Smooth muscle cell (in vitro differentiated cells): ENCODE results near the gene DLGAP1. TPM values are rescaled to one million over a fixed set of nuclear protein-coding genes. Genes with fewer than 3 reads are reported as not detected.

Source experiments
- DNase-seq: peaks from one replicate; lab custom pipeline; 2025; ENCODE audit not compliant: unreplicated experiment; lab: John Stamatoyannopoulos, UW
- H2AFZ ChIP-seq: fragments of 200-600 bp; sonication (generic); 2 replicates; pipeline ENCODE4 v1.6.0; 2016; ENCODE audit warnings: antibody characterized with exemption, low read depth, mild to moderate bottlenecking
- H3F3A ChIP-seq: fragments of 200-600 bp; sonication (generic); 2 replicates; pipeline ENCODE4 v1.6.0; 2017; ENCODE audit warnings: antibody characterized with exemption, low read depth
- H3K27ac ChIP-seq: fragments of 200-600 bp; sonication (generic); 2 replicates; pipeline ENCODE4 v1.5.1; 2016; ENCODE audit warnings: low read depth, mild to moderate bottlenecking
- H3K27me3 ChIP-seq: fragments of 200-600 bp; sonication (generic); 2 replicates; pipeline ENCODE4 v1.6.1; 2016; ENCODE audit warnings: low read depth, mild to moderate bottlenecking
- H3K36me3 ChIP-seq: fragments of 200-600 bp; sonication (generic); 2 replicates; pipeline ENCODE4 v1.5.1; 2016; ENCODE audit warnings: low read depth
- H3K4me1 ChIP-seq: fragments of 200-600 bp; sonication (generic); 2 replicates; pipeline ENCODE4 v1.5.1; 2016; ENCODE audit warnings: low read depth
- H3K4me2 ChIP-seq: fragments of 200-600 bp; sonication (generic); 2 replicates; pipeline ENCODE4 v1.6.0; 2016; ENCODE audit warnings: mild to moderate bottlenecking
- H3K4me3 ChIP-seq: fragments of 200-600 bp; sonication (generic); 2 replicates; pipeline ENCODE4 v1.5.1; 2016; ENCODE audit warnings: mild to moderate bottlenecking
- H3K79me2 ChIP-seq: fragments of 200-600 bp; sonication (generic); 2 replicates; pipeline ENCODE4 v1.6.0; 2016; ENCODE audit warnings: low read depth, mild to moderate bottlenecking
- H3K9ac ChIP-seq: fragments of 200-600 bp; sonication (generic); 2 replicates; pipeline ENCODE4 v1.6.0; 2016; ENCODE audit warnings: low read depth
- H3K9me3 ChIP-seq: fragments of 200-600 bp; sonication (generic); replicated peaks from 2 replicates; pipeline ENCODE4 v1.5.1; 2016; ENCODE audit warnings: low read depth
- H4K20me1 ChIP-seq: fragments of 200-600 bp; sonication (generic); 2 replicates; pipeline ENCODE4 v1.6.0; 2016; ENCODE audit warnings: low read depth
- WGBS: methylation state at CpG from one replicate; pipeline ENCODE4 v1.1.7; 2016; ENCODE audit warnings: low lambda C conversion rate; 5-methylcytosine and 5-hydroxymethylcytosine counted together
- polyA plus RNA-seq: library from polyadenylated mRNA; unstranded; fragments of >200 nt; fragmentation: Nextera tagmentation; extraction: Ambion mirVana; gene quantifications from 2 replicates; pipeline ENCODE4 v1.2.1, GENCODE V29; 2016
- total RNA-seq: library from RNA; depleted of rRNA; stranded (reverse); fragments of >200 nt; gene quantifications from 2 replicates; pipeline ENCODE4 v1.2.3, GENCODE V29; 2014
- TF ChIP-seq, protein P1 (sequence below): fragments of 200-600 bp; sonication (generic); IDR thresholded peaks from 2 replicates; pipeline ENCODE4 v1.5.1; 2017; ENCODE audit warnings: borderline replicate concordance, mild to moderate bottlenecking, antibody characterized with exemption; ENCODE audit not compliant: insufficient read depth, poor library complexity, severe bottlenecking

DLGAP1 gene
- total and polyA plus RNA-seq, 2 experiments from 2014 or later, result 2.6 to 11.3 TPM

DNA sequence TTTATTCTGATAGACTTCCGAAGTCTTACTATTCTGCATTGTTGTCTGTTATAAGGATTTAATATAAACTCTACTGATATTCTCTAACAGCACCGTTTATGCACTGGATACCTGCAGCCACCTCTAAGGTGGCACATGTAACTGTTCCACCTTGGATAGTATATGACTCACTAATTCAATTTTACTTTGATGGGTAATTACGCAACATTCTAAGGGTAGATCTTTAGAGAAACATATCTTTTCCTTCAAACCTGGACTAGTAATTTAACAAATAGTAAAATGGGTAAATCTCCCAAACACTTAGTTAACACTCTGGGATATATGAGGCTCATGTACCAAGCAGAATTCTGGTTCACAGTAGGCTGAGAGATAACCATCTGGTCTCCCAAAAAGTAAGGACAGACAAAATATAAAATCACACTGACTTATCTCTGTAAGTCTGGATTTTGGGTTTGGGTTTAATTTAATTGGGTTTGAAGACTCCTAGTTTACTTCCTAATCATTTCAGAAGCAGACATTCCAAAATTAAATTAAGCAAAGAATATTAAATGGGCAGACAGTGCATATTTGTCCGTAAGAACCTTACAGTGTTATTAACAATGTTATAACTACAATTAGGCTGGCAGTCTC, 590.3 kb downstream of the DLGAP1 start:
- TF ChIP-seq, protein P1, sequence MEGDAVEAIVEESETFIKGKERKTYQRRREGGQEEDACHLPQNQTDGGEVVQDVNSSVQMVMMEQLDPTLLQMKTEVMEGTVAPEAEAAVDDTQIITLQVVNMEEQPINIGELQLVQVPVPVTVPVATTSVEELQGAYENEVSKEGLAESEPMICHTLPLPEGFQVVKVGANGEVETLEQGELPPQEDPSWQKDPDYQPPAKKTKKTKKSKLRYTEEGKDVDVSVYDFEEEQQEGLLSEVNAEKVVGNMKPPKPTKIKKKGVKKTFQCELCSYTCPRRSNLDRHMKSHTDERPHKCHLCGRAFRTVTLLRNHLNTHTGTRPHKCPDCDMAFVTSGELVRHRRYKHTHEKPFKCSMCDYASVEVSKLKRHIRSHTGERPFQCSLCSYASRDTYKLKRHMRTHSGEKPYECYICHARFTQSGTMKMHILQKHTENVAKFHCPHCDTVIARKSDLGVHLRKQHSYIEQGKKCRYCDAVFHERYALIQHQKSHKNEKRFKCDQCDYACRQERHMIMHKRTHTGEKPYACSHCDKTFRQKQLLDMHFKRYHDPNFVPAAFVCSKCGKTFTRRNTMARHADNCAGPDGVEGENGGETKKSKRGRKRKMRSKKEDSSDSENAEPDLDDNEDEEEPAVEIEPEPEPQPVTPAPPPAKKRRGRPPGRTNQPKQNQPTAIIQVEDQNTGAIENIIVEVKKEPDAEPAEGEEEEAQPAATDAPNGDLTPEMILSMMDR, result no peak
- peaks cover 10% of the 10 kb centered on the region for H3K4me1 ChIP-seq

DNA sequence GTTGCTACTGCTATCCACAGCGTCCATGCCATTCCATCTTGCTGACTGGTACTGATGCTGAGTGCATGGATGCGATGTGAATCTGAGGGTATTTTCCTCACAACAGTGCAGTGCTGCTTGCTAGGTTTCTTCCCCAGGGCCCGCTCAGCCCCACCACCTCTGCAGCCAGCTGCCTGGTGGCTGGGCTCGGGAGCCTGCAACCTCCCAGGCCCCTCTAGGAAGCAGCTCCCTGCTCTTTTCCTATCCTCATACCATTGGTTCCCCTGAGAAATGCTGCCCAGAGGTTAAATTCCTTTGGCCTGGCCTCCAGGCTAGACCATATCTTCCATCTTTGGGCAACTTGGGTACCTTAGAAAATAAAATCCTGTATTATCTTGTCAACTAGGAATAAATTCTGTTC, 591.5 kb downstream of the DLGAP1 start:
- Histone ChIP-seq H3F3A (no peaks in the 10 kb centered on the region), H3K36me3 (no peaks in the 10 kb centered on the region), H3K4me2 (no peak overlapping the region), H3K9ac (no peak overlapping the region), H3K27me3 (no peaks in the 10 kb centered on the region), H2AFZ (no peak overlapping the region), H3K79me2 (no peaks in the 10 kb centered on the region), H3K9me3 (no peaks in the 10 kb centered on the region), H3K4me1 (peaks cover 10% of the 10 kb centered on the region), H3K27ac (no peak overlapping the region), H4K20me1 (no peaks in the 10 kb centered on the region), H3K4me3 (no peak overlapping the region)
- WGBS, result 70% methylated on average over 4 of the region's 4 CpGs
- DNase-seq, result no peak
- TF ChIP-seq, protein P1, result no peak

More for the DNA sequence above, 590.3 kb downstream of the DLGAP1 start:
- Histone ChIP-seq H3K27ac (no peak overlapping the region), H3K4me2 (no peak overlapping the region), H3K4me3 (no peak overlapping the region), H4K20me1 (no peaks in the 10 kb centered on the region), H3K27me3 (no peaks in the 10 kb centered on the region), H3F3A (no peaks in the 10 kb centered on the region), H2AFZ (no peak overlapping the region), H3K79me2 (no peaks in the 10 kb centered on the region), H3K36me3 (no peaks in the 10 kb centered on the region), H3K9ac (no peak overlapping the region), H3K9me3 (no peaks in the 10 kb centered on the region)
- no peak for DNase-seq
- 88% methylated on average over 4 of the region's 4 CpGs for WGBS

DNA sequence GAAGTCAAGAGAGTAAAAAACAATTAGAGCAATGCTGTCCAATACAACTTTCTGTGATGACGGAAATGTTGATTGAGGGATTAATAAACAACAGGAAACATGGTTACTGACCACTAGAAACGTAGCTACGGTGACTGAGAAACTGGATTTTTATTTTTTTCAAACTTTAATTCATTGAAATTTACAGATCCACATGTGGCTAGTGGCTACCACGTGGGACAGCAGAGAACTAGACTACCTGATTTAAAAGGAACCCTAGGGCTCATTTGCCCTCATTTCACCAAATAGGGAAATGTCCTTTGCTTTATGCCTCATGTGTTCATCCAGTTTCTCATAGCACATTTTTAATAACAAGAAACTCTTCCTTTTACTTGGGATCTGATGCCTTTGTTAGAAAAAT, 592.1 kb downstream of the DLGAP1 start:
- Histone ChIP-seq H4K20me1 (no peaks in the 10 kb centered on the region), H3K4me2 (no peak overlapping the region), H3K79me2 (no peaks in the 10 kb centered on the region), H3K27ac (no peak overlapping the region), H3K4me3 (no peak overlapping the region), H3K4me1 (peaks cover 7% of the 10 kb centered on the region), H3K36me3 (no peaks in the 10 kb centered on the region), H3K27me3 (no peaks in the 10 kb centered on the region), H3K9ac (no peak overlapping the region), H2AFZ (no peak overlapping the region), H3F3A (no peaks in the 10 kb centered on the region), H3K9me3 (no peaks in the 10 kb centered on the region)
- DNase-seq, result no peak
- 92% methylated on average over 4 of the region's 4 CpGs for WGBS
- TF ChIP-seq, protein P1, result no peak

DNA sequence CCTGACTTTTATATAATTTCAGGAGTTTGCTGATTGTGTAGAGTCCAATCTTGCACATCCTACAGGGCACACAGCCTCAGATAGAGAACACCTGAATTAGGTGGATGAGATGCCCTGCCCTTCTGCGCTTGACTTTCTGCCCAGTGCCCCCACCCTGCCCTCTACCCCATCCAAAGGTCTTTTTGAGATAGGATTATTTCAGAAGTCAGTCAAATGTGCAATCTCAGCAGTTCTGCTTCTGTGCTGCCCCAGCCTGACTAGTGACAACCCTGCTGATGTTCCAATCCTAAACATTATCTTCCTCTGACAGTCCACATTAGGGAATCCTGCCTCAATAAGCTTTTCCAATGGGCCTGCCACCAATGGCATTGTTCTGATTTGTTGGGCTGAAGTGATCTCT, 593.6 kb downstream of the DLGAP1 start:
- H3K9me3 ChIP-seq, result no peaks in the 10 kb centered on the region
- no peaks in the 10 kb centered on the region for H3K4me1 ChIP-seq
- H4K20me1 ChIP-seq, result no peaks in the 10 kb centered on the region
- H2AFZ ChIP-seq, result no peak overlapping the region
- H3F3A ChIP-seq, result peaks cover 6% of the 10 kb centered on the region
- WGBS, result 100% methylated on average over 1 of the region's 1 CpG
- H3K27ac ChIP-seq, result no peak overlapping the region
- TF ChIP-seq, protein P1, result no peak
- H3K79me2 ChIP-seq, result no peaks in the 10 kb centered on the region
- no peaks in the 10 kb centered on the region for H3K27me3 ChIP-seq
- no peak overlapping the region for H3K4me3 ChIP-seq
- no peak overlapping the region for H3K4me2 ChIP-seq
- no peak for DNase-seq
- no peak overlapping the region for H3K9ac ChIP-seq
- H3K36me3 ChIP-seq, result no peaks in the 10 kb centered on the region
